DOHH2 (cell line): ENCODE measurements around the gene RAD9A.

Source experiments
- H3F3A ChIP-seq: fragments of 200-600 bp; sonication (generic), shearing (Covaris generic); 2 replicates; pipeline ENCODE4 v1.6.0; 2016; ENCODE audit warnings: antibody characterized with exemption, mild to moderate bottlenecking; ENCODE audit not compliant: control insufficient read depth, insufficient read depth
- H3K27ac ChIP-seq: fragments of 200-600 bp; sonication (generic); 2 replicates; pipeline ENCODE4 v1.5.1; 2014; ENCODE audit warnings: low read depth, mild to moderate bottlenecking, low read length, moderate library complexity
- H3K27me3 ChIP-seq: fragments of 200-600 bp; sonication (generic); 2 replicates; pipeline ENCODE4 v1.6.1; 2014; ENCODE audit warnings: mild to moderate bottlenecking, low read length, mixed read lengths; ENCODE audit not compliant: control insufficient read depth
- H3K36me3 ChIP-seq: fragments of 200-600 bp; sonication (generic); 2 replicates; pipeline ENCODE4 v1.6.1; 2014; ENCODE audit warnings: mild to moderate bottlenecking, low read length, moderate library complexity, mixed read lengths; ENCODE audit not compliant: control insufficient read depth
- H3K4me1 ChIP-seq: fragments of 200-600 bp; sonication (generic); 2 replicates; pipeline ENCODE4 v1.6.1; 2014; ENCODE audit warnings: mild to moderate bottlenecking, low read length, mixed read lengths; ENCODE audit not compliant: control insufficient read depth
- H3K4me2 ChIP-seq: fragments of 200-600 bp; sonication (generic); 2 replicates; pipeline ENCODE4 v1.6.0; 2014; ENCODE audit warnings: mild to moderate bottlenecking, low read length, moderate library complexity
- H3K4me3 ChIP-seq: fragments of 200-600 bp; sonication (generic); 2 replicates; pipeline ENCODE4 v1.5.1; 2014; ENCODE audit warnings: mild to moderate bottlenecking, low read length, mixed read lengths
- H3K79me2 ChIP-seq: fragments of 200-600 bp; sonication (generic); 2 replicates; pipeline ENCODE4 v1.6.1; 2014; ENCODE audit warnings: mild to moderate bottlenecking, low read length, mixed read lengths; ENCODE audit not compliant: control insufficient read depth
- H3K9me2 ChIP-seq: fragments of 200-600 bp; sonication (generic); replicated peaks from 2 replicates; pipeline ENCODE4 v1.6.1; 2014; ENCODE audit warnings: mild to moderate bottlenecking, low read length, mixed read lengths; ENCODE audit not compliant: control insufficient read depth
- H3K9me3 ChIP-seq: fragments of 200-600 bp; sonication (generic); 2 replicates; pipeline ENCODE4 v1.6.1; 2014; ENCODE audit warnings: antibody characterized with exemption, low read length, mixed read lengths; ENCODE audit not compliant: control insufficient read depth, insufficient read depth
- H4K20me1 ChIP-seq: fragments of 200-600 bp; sonication (generic); 2 replicates; pipeline ENCODE4 v1.6.0; 2014; ENCODE audit warnings: low read depth, mild to moderate bottlenecking, antibody characterized with exemption, low read length, moderate library complexity; ENCODE audit not compliant: control insufficient read depth, insufficient read depth
- CTCF ChIP-seq: fragments of 200-600 bp; sonication (generic); IDR thresholded peaks from one replicate; pipeline ENCODE4 v1.5.1; 2014; ENCODE audit warnings: antibody characterized with exemption, mild to moderate bottlenecking, low read depth, low read length; ENCODE audit not compliant: poor library complexity, severe bottlenecking
- EZH2phosphoT487 ChIP-seq: fragments of 200-600 bp; sonication (generic); IDR thresholded peaks from 2 replicates; pipeline ENCODE4 v1.6.1; 2017; ENCODE audit warnings: borderline replicate concordance, mild to moderate bottlenecking, antibody characterized with exemption, low read length, moderate library complexity, mixed read lengths

RAD9A gene

GRCh38 chr11:67437082-67437808 lies 45.5 kb downstream of the RAD9A start, which contains the start of gene PTPRCAP:
PTPRCAP (minus strand) TSS chr11:67437682; CDS start chr11:67437619, 63 bp downstream.
- peak within 1 kb of the TSS; percentile 94 for H3K4me2 ChIP-seq
- H3K4me1 ChIP-seq, result peaks cover 79% of the 10 kb centered on the region
- no peaks in the 10 kb centered on the region for H3K9me2 ChIP-seq
- H3K36me3 ChIP-seq, result peaks cover 90% of the 10 kb centered on the region
- H3K27me3 ChIP-seq, result no peaks in the 10 kb centered on the region
- no peaks in the 10 kb centered on the region for H3K9me3 ChIP-seq
- peaks cover 48% of the 10 kb centered on the region for H3F3A ChIP-seq
- TF ChIP-seq EZH2phosphoT487, result no peak
- TF ChIP-seq CTCF, result no peak
- H3K27ac ChIP-seq, result peak within 1 kb of the TSS; percentile 97
- H4K20me1 ChIP-seq, result peaks cover 12% of the 10 kb centered on the region; the same call in 1 of the 2 replicates
- peak within 1 kb of the TSS; percentile 90 for H3K4me3 ChIP-seq
- peaks cover 58% of the 10 kb centered on the region for H3K79me2 ChIP-seq

- Histone ChIP-seq H3K36me3 (peaks cover 89% of the 10 kb centered on the region), H3K4me1 (peaks cover 84% of the 10 kb centered on the region), H3K27me3 (no peaks in the 10 kb centered on the region), H3K27ac (peak overlapping the region; percentile 97), H3K9me2 (no peaks in the 10 kb centered on the region), H3K79me2 (peaks cover 58% of the 10 kb centered on the region), H3K4me3 (peak overlapping the region; percentile 90), H3K4me2 (peak overlapping the region; percentile 94), H3F3A (peaks cover 53% of the 10 kb centered on the region), H4K20me1 (peaks cover 12% of the 10 kb centered on the region; the same call in 1 of the 2 replicates), H3K9me3 (no peaks in the 10 kb centered on the region)
- TF ChIP-seq CTCF (no peak), EZH2phosphoT487 (no peak)
Observed at GRCh38 chr11:67437809-67438157, 46.0 kb downstream of the RAD9A start.

GRCh38 chr11:67438158-67438902 lies 46.5 kb downstream of the RAD9A start:
- peak overlapping the region; percentile 97 for H3K27ac ChIP-seq
- H3K4me1 ChIP-seq, result peaks cover 87% of the 10 kb centered on the region
- H3F3A ChIP-seq, result peaks cover 55% of the 10 kb centered on the region

More at GRCh38 chr11:67438158-67438902, 46.5 kb downstream of the RAD9A start:
- Histone ChIP-seq H3K36me3 (peaks cover 84% of the 10 kb centered on the region), H3K9me3 (no peaks in the 10 kb centered on the region), H3K79me2 (peaks cover 58% of the 10 kb centered on the region), H3K27me3 (no peaks in the 10 kb centered on the region), H4K20me1 (peaks cover 12% of the 10 kb centered on the region; the same call in 1 of the 2 replicates), H3K9me2 (no peaks in the 10 kb centered on the region), H3K4me2 (peak overlapping the region; percentile 94), H3K4me3 (peak overlapping the region; percentile 90)
- TF ChIP-seq CTCF (peak; percentile 20), EZH2phosphoT487 (no peak)
